NCI-H1105 treated with DMSO at 0.1 percent for 48 hours (cell line): Measurements from ENCODE around the gene ZDHHC6.
"Not testable (repeated sequence)": the region's sequence is repeated elsewhere in the genome, so short reads cannot be mapped to it uniquely, and the experiment has no call there.

Experiments used
- DNase-seq: peaks from one replicate; lab custom pipeline; 2025; lab: John Stamatoyannopoulos, UW

Gene ZDHHC6

DNA sequence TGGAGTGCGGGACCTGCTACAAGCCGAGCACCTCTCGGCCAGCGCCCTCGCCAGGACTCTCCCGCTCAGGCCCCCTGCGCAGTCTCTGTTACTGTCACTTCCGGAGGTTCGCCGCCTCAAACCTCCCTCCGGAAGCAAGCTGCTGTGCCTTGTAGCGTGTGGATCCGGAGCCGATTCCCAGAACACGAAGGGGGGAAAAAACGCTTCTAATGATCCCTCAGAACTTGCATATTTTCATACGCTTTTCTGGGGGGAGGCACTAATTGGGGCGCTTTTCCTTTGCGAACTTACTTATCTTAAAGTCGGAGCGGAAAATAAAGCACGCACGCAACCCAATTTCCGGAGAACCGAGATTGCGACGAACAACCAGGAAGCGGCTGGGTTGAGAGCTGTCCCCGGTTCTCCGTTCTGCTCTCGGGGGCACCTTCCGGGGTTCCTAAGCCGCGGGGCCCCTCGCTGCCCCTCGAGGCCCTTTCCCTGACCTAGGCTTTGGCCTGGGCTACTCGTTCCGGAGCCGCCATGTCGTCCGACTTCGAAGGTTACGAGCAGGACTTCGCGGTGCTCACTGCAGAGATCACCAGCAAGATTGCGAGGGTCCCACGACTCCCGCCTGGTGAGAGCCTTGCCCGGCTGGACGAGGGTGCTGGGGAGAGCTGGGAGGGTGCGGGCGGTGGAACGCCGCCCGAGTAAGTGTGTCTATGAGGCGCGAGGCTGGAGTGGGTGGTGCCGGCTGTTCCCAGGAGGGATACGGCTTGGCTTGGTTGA, at the start of gene ZDHHC6, which contains the start of gene VTI1A:
TSS of gene ZDHHC6 (minus strand) at position 60 of the 765 bp plus-strand sequence. CDS start 1,478 bp downstream, outside the sequence.
TSS of gene VTI1A (plus strand) at position 361 of the 765 bp plus-strand sequence. CDS start at position 520, 159 bp downstream.
- DNase-seq = peak; percentile 56

DNA sequence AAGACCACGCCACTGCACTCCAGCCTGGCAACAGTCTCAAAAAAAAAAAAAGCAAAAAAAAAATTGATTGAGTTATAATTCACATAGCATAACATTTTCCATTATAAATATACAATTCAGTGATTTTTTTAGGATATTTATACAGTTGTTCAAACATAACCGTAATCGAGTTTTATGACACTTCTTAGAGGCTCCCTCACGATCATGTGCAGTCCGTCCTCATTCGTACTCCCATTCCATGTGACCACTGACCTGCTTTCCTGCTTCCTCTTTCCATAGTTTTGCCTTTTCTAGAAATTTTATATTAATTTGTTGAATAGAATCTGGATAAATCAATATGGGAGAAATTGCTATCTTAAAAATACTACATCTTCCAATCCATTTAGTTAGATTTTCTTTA, 46.0 kb upstream of the ZDHHC6 start:
- DNase-seq = no peak

DNA sequence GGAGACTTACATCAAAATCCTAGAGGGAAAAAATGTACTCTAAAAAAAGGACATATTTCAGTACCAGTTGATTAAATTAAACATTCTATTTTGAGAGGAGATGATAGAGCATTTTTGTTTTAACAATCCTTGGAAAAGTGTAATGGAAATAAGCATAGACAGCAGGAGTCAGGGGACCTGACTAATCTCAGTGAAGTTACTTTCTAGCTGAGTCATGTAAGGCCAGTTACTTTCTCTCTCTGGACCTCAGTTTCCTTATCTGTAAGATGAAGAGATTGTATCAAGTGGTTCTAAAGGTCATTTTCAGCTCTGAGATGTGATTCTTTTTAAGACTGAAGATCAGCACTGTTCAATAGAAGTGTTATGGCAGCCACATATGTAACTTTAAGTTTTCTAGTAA, 44.4 kb upstream of the ZDHHC6 start:
- DNase-seq = no peak

GRCh38 chr10:112490545-112490944, 43.8 kb upstream of the ZDHHC6 start:
- peak; percentile 95 for DNase-seq

GRCh38 chr10:112487964-112488363, 41.2 kb upstream of the ZDHHC6 start:
- DNase-seq = no peak

- no peak for DNase-seq
Observed at GRCh38 chr10:112484399-112484798, 37.7 kb upstream of the ZDHHC6 start.

DNA sequence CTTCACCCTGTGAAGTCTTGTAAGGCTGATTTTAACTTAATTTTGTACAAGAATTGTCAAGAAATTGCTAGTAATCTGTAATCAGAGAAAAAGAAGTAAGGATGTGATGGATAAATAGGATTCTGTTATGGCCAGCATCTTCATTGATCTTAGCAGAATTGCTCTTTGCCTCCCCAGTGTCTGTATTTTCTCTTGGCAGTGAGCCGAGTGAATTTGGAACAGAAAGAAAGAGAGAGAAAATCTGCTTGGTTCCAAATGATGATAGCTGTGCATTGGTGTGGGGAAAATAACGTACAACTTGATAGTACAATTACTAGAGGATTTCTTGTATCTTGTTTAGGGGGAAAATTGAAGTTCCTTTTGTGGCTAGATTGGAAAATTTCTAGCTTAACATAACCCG, 34.9 kb upstream of the ZDHHC6 start:
- no peak for DNase-seq

GRCh38 chr10:112475575-112476218, 29.0 kb upstream of the ZDHHC6 start:
- peak; percentile 1 for DNase-seq

DNA sequence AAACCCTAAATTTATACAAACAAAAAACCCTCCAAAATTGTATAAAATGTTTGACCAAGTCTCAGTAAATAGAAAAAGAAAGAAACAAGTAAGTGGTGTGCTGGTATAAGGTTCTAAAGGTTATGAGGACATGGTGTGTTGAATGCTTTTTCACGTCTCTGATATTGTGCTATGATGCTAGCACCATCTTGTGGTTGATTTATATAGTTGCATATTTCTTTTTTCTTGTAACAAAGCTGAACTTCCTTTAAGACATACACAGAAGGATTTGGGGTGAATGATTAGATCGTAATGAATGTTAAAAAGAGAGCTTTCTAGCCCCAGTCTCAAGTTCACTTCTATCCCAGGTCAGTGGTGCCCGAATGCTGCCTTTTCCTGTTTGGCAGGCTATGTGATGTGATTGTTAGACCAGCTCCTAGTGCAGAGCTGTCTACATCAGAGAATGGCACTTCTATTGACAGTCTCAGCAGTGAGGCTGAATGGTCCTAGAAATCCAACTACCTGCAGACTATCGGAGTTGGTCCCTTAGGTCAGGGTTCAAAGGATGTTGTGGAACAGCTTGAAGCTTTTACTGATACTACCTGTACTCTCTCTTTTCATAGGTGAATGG, 25.3 kb upstream of the ZDHHC6 start:
- DNase-seq = peak; percentile 29

- no peak for DNase-seq
Observed at GRCh38 chr10:112467541-112468075, 20.9 kb upstream of the ZDHHC6 start.

- DNase-seq = no peak
Observed at GRCh38 chr10:112466802-112467201, 20.1 kb upstream of the ZDHHC6 start.

DNA sequence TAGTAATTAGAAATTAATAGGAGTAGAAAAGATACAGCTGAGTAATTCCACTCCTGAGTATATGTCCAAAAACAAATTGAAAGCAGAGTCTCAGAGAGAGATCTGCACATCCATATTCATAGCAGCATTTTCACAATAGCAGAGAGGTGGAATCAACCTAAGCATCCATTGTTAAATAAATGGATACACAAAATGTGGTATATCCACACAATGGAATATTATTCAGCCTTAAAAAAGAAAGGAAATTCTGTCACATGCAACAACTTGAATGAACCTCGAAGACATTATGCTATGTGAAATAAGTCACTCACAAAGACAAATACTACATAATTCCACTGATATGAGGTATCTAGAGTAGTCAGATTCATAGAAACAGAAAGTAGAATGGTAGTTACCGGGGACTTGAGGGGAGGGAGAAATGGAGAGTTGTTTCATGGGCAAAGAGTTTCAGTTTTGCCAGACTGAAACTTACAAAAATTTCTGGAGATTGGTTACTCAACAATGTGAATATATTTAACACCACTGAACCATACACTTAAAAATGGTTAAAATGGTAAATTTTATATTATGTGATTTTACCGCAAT, 18.7 kb upstream of the ZDHHC6 start:
- DNase-seq = no peak

DNA sequence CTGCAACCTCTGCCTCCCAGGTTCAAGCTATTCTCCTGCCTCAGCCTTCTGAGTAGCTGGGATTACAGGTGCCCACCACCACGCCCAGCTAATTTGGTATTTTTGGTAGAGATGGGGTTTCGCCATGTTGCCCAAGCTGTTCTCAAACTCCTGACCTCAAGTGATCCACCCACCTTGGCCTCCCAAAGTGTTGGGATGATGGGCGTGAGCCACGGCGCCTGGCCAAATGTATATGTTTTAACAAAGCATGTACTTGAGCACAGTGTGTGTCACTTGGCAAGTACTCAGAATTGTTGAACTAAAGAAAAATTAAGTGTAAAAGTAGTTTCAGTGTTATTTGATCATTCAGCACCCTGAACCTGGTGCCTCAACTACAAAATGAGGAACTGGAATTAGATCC, 17.4 kb upstream of the ZDHHC6 start:
- DNase-seq = not testable (repeated sequence)

DNA sequence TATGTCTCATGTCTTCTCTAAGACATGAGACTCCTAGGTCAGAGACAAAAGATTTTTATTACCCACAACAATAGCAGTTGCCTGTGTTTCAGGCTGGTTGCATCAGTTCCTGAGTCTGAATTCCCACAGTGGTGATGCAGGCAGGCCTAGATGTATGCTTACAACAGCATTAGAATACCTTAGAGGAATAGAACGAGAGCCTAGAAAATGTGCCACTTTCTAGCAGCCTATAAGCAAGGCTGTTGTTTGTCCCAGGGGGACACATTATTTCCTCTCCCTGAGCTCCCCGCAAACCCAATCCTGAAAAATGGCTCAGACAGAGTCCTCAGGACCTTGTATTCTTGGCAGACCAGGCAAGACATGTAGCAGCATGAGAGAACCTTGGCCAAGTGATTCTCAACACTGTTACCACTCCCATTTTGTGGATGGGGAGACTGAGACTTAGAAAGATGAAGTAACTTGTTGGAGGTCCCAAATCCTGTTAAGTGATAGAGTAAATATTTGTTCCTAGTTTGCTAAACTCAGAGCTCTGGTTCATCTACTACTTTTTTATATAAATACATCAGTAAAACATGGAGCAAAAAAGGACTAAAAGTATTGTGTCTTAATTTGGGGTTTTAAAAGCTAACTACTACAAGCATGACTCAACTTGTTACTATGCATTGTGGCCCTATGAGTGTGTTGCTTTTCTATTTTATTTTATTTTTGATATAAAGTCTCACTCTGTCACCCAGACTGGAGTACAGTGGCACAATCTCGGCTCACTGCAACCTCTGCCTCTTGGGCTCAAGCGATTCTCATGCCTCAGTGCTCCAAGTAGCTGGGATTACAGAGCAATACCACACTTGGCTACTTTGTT, 14.5 kb upstream of the ZDHHC6 start:
- DNase-seq = no peak

- no peak for DNase-seq
Observed at GRCh38 chr10:112460366-112460765, 13.7 kb upstream of the ZDHHC6 start.

- DNase-seq = no peak
Observed at GRCh38 chr10:112456533-112456932, 9.8 kb upstream of the ZDHHC6 start.

GRCh38 chr10:112454910-112455779, 8.4 kb upstream of the ZDHHC6 start:
- no peak for DNase-seq

DNA sequence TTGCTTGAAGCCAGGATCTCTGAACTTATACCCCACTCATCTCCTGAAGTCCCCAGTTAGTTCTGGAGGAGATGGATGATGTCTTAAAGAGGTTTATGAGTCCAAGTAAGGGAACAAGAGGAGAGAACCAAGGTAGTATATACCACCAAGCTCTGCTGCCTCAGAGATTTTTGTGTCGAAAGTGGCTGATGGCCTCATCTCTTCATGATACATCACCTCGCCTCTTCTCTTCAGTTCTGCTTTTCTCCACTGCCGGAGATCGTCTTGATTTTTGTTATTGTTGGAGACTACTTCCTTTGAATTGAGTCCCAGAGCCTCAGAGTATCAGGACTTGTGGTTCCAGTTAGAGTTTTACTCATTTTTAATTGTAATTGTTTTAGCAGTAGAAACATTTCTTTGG, 2.2 kb upstream of the ZDHHC6 start:
- DNase-seq = no peak

GRCh38 chr10:112447620-112447928, 860 bp upstream of the ZDHHC6 start:
- DNase-seq = no peak

DNA sequence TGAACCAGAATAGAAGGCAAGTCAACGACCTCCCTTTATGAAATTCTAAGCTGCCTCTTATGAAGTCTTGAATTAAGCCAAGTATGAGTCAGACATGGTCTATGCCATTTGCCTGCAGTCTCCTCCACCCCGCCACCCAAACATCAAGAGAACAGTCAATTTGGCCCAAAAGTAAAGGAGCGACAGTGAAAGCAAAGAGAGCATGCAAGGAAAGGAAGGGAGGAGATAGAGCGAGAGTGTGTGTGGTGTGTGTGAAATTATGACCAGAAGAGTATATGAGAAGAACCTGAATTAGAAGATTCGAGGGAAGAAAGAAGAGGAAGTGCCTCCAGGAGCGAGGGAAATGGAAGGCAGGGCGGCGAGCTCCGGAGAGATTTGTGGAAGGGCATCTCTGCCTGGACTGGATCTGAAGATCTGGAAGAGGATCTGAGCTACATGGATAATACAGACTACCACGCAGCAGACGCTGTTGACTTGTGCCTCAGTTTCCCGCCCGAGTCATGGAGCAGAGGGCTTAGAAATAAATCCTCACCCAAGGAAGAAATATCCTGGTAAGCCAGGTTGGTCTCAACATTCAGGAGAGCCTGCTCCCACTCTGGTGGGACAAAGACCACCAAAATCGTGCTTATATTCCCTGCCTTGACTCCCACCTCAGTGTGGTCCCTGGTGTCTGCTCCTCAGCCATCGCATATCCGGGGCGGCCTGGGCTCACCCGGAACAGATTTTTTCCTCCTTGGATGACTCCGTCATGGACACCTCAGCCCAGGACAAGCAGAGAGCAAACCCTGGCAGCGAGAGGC, 459 bp downstream of the ZDHHC6 start:
- DNase-seq = no peak
